Vagina (tissue), 2 donors: Measurements from ENCODE around the gene ACACA. TPM values are rescaled to one million over a fixed set of nuclear protein-coding genes. Genes with fewer than 3 reads are reported as not detected.

Source experiments
- DNase-seq, 2 donors: peaks; one replicate each; pipeline ENCODE4 v3.0.0-alpha.2; 2017; ENCODE audit errors: extremely low spot score in 2 of 2
- H3K27ac ChIP-seq: fragments of 200-600 bp; sonication (generic); one replicate; pipeline ENCODE4 v1.5.1; 2019
- H3K27me3 ChIP-seq: fragments of 200-600 bp; sonication (generic); one replicate; pipeline ENCODE4 v1.5.1; 2019
- H3K36me3 ChIP-seq, 2 donors: fragments of 200-600 bp; sonication (generic); one replicate each; pipeline ENCODE4 v1.5.1; 2017 to 2019
- H3K4me1 ChIP-seq: fragments of 200-600 bp; sonication (generic); one replicate; pipeline ENCODE4 v1.5.1; 2019
- H3K4me3 ChIP-seq, 2 donors: fragments of 200-600 bp; sonication (generic); 1 replicate in 1 of 2; 2 replicates in 1 of 2; pipeline ENCODE4 v1.5.1; 2016 to 2019
- H3K9me3 ChIP-seq: fragments of 200-600 bp; sonication (generic); one replicate; pipeline ENCODE4 v1.5.1; 2019
- POLR2A ChIP-seq, 2 donors: fragments of 450-650 bp; IDR thresholded peaks; one replicate each; pipeline ENCODE4 v1.6.1; 2017; ENCODE audit warnings: antibody characterized with exemption in 2 of 2, mild to moderate bottlenecking in 2 of 2, moderate library complexity in 2 of 2
- POLR2AphosphoS5 ChIP-seq, 2 donors: sonication (generic); formaldehyde crosslinking; IDR thresholded peaks; one replicate each; pipeline ENCODE4 v1.9.0; 2017; ENCODE audit warnings: antibody characterized with exemption in 2 of 2, mild to moderate bottlenecking in 2 of 2, low read depth in 1 of 2; ENCODE audit not compliant: insufficient read depth in 1 of 2
- intact Hi-C: fragments of 100-400 bp; cut with DNase I; formaldehyde crosslinking; loops from one replicate; pipeline ENCODE4 v1.15.1; 2023
- total RNA-seq: library from RNA; depleted of rRNA; stranded (reverse); fragments of >200 nt; gene quantifications from one replicate; pipeline ENCODE4 v1.2.3, GENCODE V29; 2016
- TF ChIP-seq, protein P1 (sequence below), 3 experiments: fragments of 450-650 bp in 2 of 3; fragments of 200-600 bp in 1 of 3; sonication (generic) in 1 of 3; IDR thresholded peaks; one replicate each; pipeline ENCODE4 v1.5.1; 2017 to 2019; ENCODE audit warnings: antibody characterized with exemption in 3 of 3, mild to moderate bottlenecking in 2 of 3, moderate library complexity in 2 of 3

The ACACA gene
- total RNA-seq, 1 donor from 2014 or later = 44.7 TPM

- H3K36me3 ChIP-seq = peaks cover 0 to 37% of the 10 kb centered on the region in 2 donors
- no peak for TF ChIP-seq POLR2A (IDR thresholded peaks at IDR 0.05)
- TF ChIP-seq, protein P1, sequence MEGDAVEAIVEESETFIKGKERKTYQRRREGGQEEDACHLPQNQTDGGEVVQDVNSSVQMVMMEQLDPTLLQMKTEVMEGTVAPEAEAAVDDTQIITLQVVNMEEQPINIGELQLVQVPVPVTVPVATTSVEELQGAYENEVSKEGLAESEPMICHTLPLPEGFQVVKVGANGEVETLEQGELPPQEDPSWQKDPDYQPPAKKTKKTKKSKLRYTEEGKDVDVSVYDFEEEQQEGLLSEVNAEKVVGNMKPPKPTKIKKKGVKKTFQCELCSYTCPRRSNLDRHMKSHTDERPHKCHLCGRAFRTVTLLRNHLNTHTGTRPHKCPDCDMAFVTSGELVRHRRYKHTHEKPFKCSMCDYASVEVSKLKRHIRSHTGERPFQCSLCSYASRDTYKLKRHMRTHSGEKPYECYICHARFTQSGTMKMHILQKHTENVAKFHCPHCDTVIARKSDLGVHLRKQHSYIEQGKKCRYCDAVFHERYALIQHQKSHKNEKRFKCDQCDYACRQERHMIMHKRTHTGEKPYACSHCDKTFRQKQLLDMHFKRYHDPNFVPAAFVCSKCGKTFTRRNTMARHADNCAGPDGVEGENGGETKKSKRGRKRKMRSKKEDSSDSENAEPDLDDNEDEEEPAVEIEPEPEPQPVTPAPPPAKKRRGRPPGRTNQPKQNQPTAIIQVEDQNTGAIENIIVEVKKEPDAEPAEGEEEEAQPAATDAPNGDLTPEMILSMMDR (IDR thresholded peaks at IDR 0.05) = no peak
- no peak for TF ChIP-seq POLR2AphosphoS5 (IDR thresholded peaks at IDR 0.05; ENCODE audit: insufficient read depth in 1 of 2, low read depth in 1 of 2)
- intact Hi-C loops = no loop called here
These were observed 22.4 kb upstream of the ACACA start for GRCh38 chr17:37429039-37429438.

DNA sequence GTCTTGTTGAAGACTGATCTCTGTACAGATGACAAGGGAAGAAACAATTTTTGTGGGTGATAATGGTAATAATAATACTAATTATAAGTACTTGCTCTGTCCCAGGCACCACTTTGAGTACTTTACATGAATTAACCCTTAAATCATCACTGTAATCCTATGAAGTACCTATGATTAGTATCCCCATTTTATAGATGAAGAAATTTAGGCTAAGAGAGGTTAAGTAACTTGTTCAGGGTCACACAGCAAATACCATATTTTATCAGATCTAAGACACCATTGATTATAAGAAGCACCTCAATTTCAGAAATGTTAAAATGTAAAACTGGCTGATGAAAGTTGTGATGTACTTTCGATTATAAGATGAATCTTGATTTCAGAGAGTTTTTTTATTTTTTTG lies 18.6 kb upstream of the ACACA start:
- H3K27me3 ChIP-seq = no peaks in the 10 kb centered on the region
- no peak for DNase-seq
- H3K36me3 ChIP-seq = peaks cover 0 to 37% of the 10 kb centered on the region in 2 donors
- no peaks in the 10 kb centered on the region for H3K9me3 ChIP-seq
- TF ChIP-seq POLR2AphosphoS5 (IDR thresholded peaks at IDR 0.05; ENCODE audit: insufficient read depth in 1 of 2, low read depth in 1 of 2) (no peak), POLR2A (IDR thresholded peaks at IDR 0.05) (no peak)
- TF ChIP-seq, protein P1 (IDR thresholded peaks at IDR 0.05) = no peak
- no peak overlapping the region for H3K27ac ChIP-seq
- no peak overlapping the region for H3K4me3 ChIP-seq
- intact Hi-C loops = no loop called here
- H3K4me1 ChIP-seq = peaks cover 1% of the 10 kb centered on the region

More at GRCh38 chr17:37429039-37429438, 22.4 kb upstream of the ACACA start:
- Histone ChIP-seq H3K4me1 (peaks cover 6% of the 10 kb centered on the region), H3K9me3 (no peaks in the 10 kb centered on the region), H3K27ac (peak overlapping the region; percentile 62), H3K4me3 (no peak overlapping the region), H3K27me3 (no peaks in the 10 kb centered on the region)
- no peak for DNase-seq

DNA sequence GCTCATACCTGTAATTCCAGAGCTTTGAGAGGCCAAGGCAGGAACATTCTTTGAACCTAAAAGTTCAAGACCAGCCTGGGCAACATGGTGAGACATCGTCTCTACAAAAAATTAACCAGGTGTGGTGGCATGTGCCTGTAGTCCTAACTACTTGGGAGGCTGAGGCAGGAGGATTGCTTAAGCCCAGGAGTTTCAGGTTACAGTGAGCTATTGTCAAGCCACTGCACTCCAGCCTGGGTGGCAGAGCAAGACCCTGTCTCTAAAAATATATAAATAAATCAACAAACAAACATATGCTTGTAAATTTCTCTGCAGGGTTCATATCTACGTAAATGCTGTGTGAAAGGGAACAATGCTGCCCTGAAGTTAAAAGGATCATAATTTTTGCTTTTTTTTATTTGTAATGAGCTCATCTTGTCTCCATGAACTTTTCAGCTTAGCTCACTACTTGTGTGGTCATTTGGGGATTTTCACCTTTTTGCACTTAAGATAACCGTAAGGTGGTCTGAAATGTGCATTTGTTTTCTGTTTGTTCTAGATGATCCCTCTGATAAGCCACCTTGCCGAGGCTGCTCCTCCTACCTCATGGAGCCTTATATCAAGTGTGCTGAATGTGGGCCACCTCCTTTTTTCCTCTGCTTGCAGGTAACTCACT lies 16.5 kb upstream of the ACACA start:
- Histone ChIP-seq H3K27ac (no peak overlapping the region), H3K36me3 (peaks cover 0 to 31% of the 10 kb centered on the region in 2 donors), H3K4me1 (no peaks in the 10 kb centered on the region), H3K27me3 (no peaks in the 10 kb centered on the region), H3K4me3 (no peak overlapping the region), H3K9me3 (no peaks in the 10 kb centered on the region)
- TF ChIP-seq POLR2AphosphoS5 (IDR thresholded peaks at IDR 0.05; ENCODE audit: insufficient read depth in 1 of 2, low read depth in 1 of 2) (no peak), POLR2A (IDR thresholded peaks at IDR 0.05) (no peak)
- TF ChIP-seq, protein P1 (IDR thresholded peaks at IDR 0.05) = no peak
- no peak for DNase-seq
- intact Hi-C loops = no loop called here

- no peaks in the 10 kb centered on the region for H3K27me3 ChIP-seq
- intact Hi-C loops = no loop called here
- H3K4me3 ChIP-seq = no peak overlapping the region
- no peak for DNase-seq
- peaks cover 0 to 29% of the 10 kb centered on the region in 2 donors for H3K36me3 ChIP-seq
- TF ChIP-seq POLR2AphosphoS5 (IDR thresholded peaks at IDR 0.05; ENCODE audit: insufficient read depth in 1 of 2, low read depth in 1 of 2) = no peak
- TF ChIP-seq, protein P1 (IDR thresholded peaks at IDR 0.05) = no peak
- H3K4me1 ChIP-seq = no peaks in the 10 kb centered on the region
- H3K9me3 ChIP-seq = no peaks in the 10 kb centered on the region
- H3K27ac ChIP-seq = no peak overlapping the region
These were observed 11.2 kb upstream of the ACACA start for GRCh38 chr17:37417852-37418251.

GRCh38 chr17:37413875-37414519 lies 7.4 kb upstream of the ACACA start:
- TF ChIP-seq POLR2AphosphoS5 (IDR thresholded peaks at IDR 0.05; ENCODE audit: insufficient read depth in 1 of 2, low read depth in 1 of 2) = no peak
- TF ChIP-seq, protein P1 (IDR thresholded peaks at IDR 0.05) = no peak
- no peak for TF ChIP-seq POLR2A (IDR thresholded peaks at IDR 0.05)
- H3K27me3 ChIP-seq = no peaks in the 10 kb centered on the region
- H3K27ac ChIP-seq = no peak overlapping the region
- intact Hi-C loops = no loop called here
- H3K36me3 ChIP-seq = peaks cover 0 to 43% of the 10 kb centered on the region in 2 donors
- DNase-seq = no peak
- no peaks in the 10 kb centered on the region for H3K9me3 ChIP-seq
- H3K4me3 ChIP-seq = no peak overlapping the region
- H3K4me1 ChIP-seq = no peaks in the 10 kb centered on the region
